Effector memory CD4-positive, alpha-beta T cell (primary cell): ENCODE results near the gene NPTN.

Experiments
- DNase-seq, 3 donors: peaks; one replicate each; pipeline ENCODE4 v3.0.0-alpha.2; 2020
- H3K27ac ChIP-seq: 2 replicates; pipeline ENCODE4 v1.7.0; 2013; ENCODE audit warnings: mild to moderate bottlenecking, low read length, moderate library complexity; ENCODE audit not compliant: insufficient read depth, poor library complexity, severe bottlenecking
- H3K27me3 ChIP-seq: replicated peaks from 2 replicates; pipeline ENCODE4 v1.7.0; 2013; ENCODE audit warnings: mild to moderate bottlenecking, low read length; ENCODE audit not compliant: insufficient read depth, control insufficient read depth, poor library complexity, severe bottlenecking
- H3K36me3 ChIP-seq: 2 replicates; pipeline ENCODE4 v1.7.0; 2013; ENCODE audit warnings: mild to moderate bottlenecking, low read length, moderate library complexity; ENCODE audit not compliant: control insufficient read depth, insufficient read depth
- H3K4me1 ChIP-seq: 2 replicates; pipeline ENCODE4 v1.7.0; 2013; ENCODE audit warnings: low read length, mild to moderate bottlenecking; ENCODE audit not compliant: control insufficient read depth, insufficient read depth, poor library complexity, severe bottlenecking
- H3K4me3 ChIP-seq: 2 replicates; pipeline ENCODE4 v1.7.0; 2013; ENCODE audit warnings: low read length, low read depth, mild to moderate bottlenecking; ENCODE audit not compliant: insufficient read depth, poor library complexity, severe bottlenecking
- H3K9me3 ChIP-seq: 2 replicates; pipeline ENCODE4 v1.7.0; 2013; ENCODE audit warnings: mild to moderate bottlenecking, low read length, moderate library complexity; ENCODE audit not compliant: control insufficient read depth

The NPTN gene

GRCh38 chr15:73624530-73624929 lies 8.7 kb downstream of the NPTN start:
- no peak for DNase-seq
- Histone ChIP-seq H3K4me1 (no peaks in the 10 kb centered on the region), H3K27me3 (no peaks in the 10 kb centered on the region), H3K36me3 (no peaks in the 10 kb centered on the region), H3K4me3 (no peak overlapping the region), H3K9me3 (no peaks in the 10 kb centered on the region), H3K27ac (no peak overlapping the region)

- no peaks in the 10 kb centered on the region for H3K27me3 ChIP-seq
- no peaks in the 10 kb centered on the region for H3K9me3 ChIP-seq
- H3K27ac ChIP-seq: no peak overlapping the region
- H3K4me1 ChIP-seq: no peaks in the 10 kb centered on the region
- no peak for DNase-seq
- no peaks in the 10 kb centered on the region for H3K36me3 ChIP-seq
- no peak overlapping the region for H3K4me3 ChIP-seq
Observed at GRCh38 chr15:73621286-73621826, 11.8 kb downstream of the NPTN start.

GRCh38 chr15:73620078-73620477 lies 13.1 kb downstream of the NPTN start:
- Histone ChIP-seq H3K4me1 (no peaks in the 10 kb centered on the region), H3K9me3 (no peaks in the 10 kb centered on the region), H3K36me3 (no peaks in the 10 kb centered on the region), H3K27me3 (no peaks in the 10 kb centered on the region), H3K4me3 (no peak overlapping the region), H3K27ac (no peak overlapping the region)
- no peak for DNase-seq

GRCh38 chr15:73617913-73618312 lies 15.3 kb downstream of the NPTN start:
- Histone ChIP-seq H3K36me3 (no peaks in the 10 kb centered on the region), H3K4me1 (no peaks in the 10 kb centered on the region), H3K27ac (no peak overlapping the region), H3K4me3 (no peak overlapping the region), H3K9me3 (no peaks in the 10 kb centered on the region), H3K27me3 (no peaks in the 10 kb centered on the region)
- DNase-seq: no peak

GRCh38 chr15:73617301-73617831 lies 15.8 kb downstream of the NPTN start:
- H3K27ac ChIP-seq: no peak overlapping the region
- no peaks in the 10 kb centered on the region for H3K36me3 ChIP-seq
- H3K4me3 ChIP-seq: no peak overlapping the region
- DNase-seq: no peak
- no peaks in the 10 kb centered on the region for H3K4me1 ChIP-seq
- H3K27me3 ChIP-seq: no peaks in the 10 kb centered on the region
- H3K9me3 ChIP-seq: no peaks in the 10 kb centered on the region

GRCh38 chr15:73608941-73609340 lies 24.2 kb downstream of the NPTN start:
- H3K27me3 ChIP-seq: no peaks in the 10 kb centered on the region
- no peaks in the 10 kb centered on the region for H3K4me1 ChIP-seq
- no peak overlapping the region for H3K4me3 ChIP-seq
- no peaks in the 10 kb centered on the region for H3K9me3 ChIP-seq
- H3K36me3 ChIP-seq: no peaks in the 10 kb centered on the region
- DNase-seq: no peak
- H3K27ac ChIP-seq: no peak overlapping the region

GRCh38 chr15:73608475-73608874 lies 24.7 kb downstream of the NPTN start:
- H3K4me3 ChIP-seq: no peak overlapping the region
- no peaks in the 10 kb centered on the region for H3K36me3 ChIP-seq
- no peak overlapping the region for H3K27ac ChIP-seq
- DNase-seq: no peak
- no peaks in the 10 kb centered on the region for H3K9me3 ChIP-seq
- H3K27me3 ChIP-seq: no peaks in the 10 kb centered on the region
- H3K4me1 ChIP-seq: no peaks in the 10 kb centered on the region

- no peak for DNase-seq
- Histone ChIP-seq H3K27me3 (no peaks in the 10 kb centered on the region), H3K9me3 (no peaks in the 10 kb centered on the region), H3K4me1 (peaks cover 4% of the 10 kb centered on the region), H3K36me3 (no peaks in the 10 kb centered on the region), H3K27ac (no peak overlapping the region), H3K4me3 (no peak overlapping the region)
Observed at GRCh38 chr15:73607843-73608242, 25.3 kb downstream of the NPTN start.

- no peaks in the 10 kb centered on the region for H3K27me3 ChIP-seq
- H3K9me3 ChIP-seq: no peaks in the 10 kb centered on the region
- no peaks in the 10 kb centered on the region for H3K36me3 ChIP-seq
- DNase-seq: no peak
- no peak overlapping the region for H3K27ac ChIP-seq
- no peak overlapping the region for H3K4me3 ChIP-seq
- peaks cover 8% of the 10 kb centered on the region for H3K4me1 ChIP-seq
Observed at GRCh38 chr15:73607405-73607804, 25.8 kb downstream of the NPTN start.

- Histone ChIP-seq H3K27ac (no peak overlapping the region), H3K4me3 (no peak overlapping the region), H3K4me1 (peaks cover 9% of the 10 kb centered on the region), H3K36me3 (no peaks in the 10 kb centered on the region), H3K9me3 (no peaks in the 10 kb centered on the region), H3K27me3 (no peaks in the 10 kb centered on the region)
- DNase-seq: no peak
Observed at GRCh38 chr15:73605759-73606436, 27.3 kb downstream of the NPTN start.
